ENCODE data around the gene BICDL2.

- TF ChIP-seq, protein P1, sequence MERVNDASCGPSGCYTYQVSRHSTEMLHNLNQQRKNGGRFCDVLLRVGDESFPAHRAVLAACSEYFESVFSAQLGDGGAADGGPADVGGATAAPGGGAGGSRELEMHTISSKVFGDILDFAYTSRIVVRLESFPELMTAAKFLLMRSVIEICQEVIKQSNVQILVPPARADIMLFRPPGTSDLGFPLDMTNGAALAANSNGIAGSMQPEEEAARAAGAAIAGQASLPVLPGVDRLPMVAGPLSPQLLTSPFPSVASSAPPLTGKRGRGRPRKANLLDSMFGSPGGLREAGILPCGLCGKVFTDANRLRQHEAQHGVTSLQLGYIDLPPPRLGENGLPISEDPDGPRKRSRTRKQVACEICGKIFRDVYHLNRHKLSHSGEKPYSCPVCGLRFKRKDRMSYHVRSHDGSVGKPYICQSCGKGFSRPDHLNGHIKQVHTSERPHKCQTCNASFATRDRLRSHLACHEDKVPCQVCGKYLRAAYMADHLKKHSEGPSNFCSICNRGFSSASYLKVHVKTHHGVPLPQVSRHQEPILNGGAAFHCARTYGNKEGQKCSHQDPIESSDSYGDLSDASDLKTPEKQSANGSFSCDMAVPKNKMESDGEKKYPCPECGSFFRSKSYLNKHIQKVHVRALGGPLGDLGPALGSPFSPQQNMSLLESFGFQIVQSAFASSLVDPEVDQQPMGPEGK (CRISPR knock-in tag; IDR thresholded peaks at IDR 0.05; ENCODE audit: borderline replicate concordance): no peak
- TF ChIP-seq ZFP3 (CRISPR knock-in tag; IDR thresholded peaks at IDR 0.05) (no peak), GLIS3 (CRISPR knock-in tag; IDR thresholded peaks at IDR 0.05) (no peak), ISL1 (CRISPR knock-in tag; IDR thresholded peaks at IDR 0.05) (no peak), ZFP30 (CRISPR knock-in tag; IDR thresholded peaks at IDR 0.05) (no peak), ZC3H10 (CRISPR knock-in tag; IDR thresholded peaks at IDR 0.05) (no peak), CSDC2 (CRISPR knock-in tag; IDR thresholded peaks at IDR 0.05) (no peak), TOX (CRISPR knock-in tag; IDR thresholded peaks at IDR 0.05; ENCODE audit: borderline replicate concordance) (no peak), CSRNP3 (CRISPR knock-in tag; IDR thresholded peaks at IDR 0.05) (no peak), TCF4 (CRISPR knock-in tag; IDR thresholded peaks at IDR 0.05; ENCODE audit: borderline replicate concordance) (no peak)
- TF ChIP-seq, protein P2, sequence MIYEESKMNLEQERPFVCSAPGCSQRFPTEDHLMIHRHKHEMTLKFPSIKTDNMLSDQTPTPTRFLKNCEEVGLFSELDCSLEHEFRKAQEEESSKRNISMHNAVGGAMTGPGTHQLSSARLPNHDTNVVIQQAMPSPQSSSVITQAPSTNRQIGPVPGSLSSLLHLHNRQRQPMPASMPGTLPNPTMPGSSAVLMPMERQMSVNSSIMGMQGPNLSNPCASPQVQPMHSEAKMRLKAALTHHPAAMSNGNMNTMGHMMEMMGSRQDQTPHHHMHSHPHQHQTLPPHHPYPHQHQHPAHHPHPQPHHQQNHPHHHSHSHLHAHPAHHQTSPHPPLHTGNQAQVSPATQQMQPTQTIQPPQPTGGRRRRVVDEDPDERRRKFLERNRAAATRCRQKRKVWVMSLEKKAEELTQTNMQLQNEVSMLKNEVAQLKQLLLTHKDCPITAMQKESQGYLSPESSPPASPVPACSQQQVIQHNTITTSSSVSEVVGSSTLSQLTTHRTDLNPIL (CRISPR knock-in tag; IDR thresholded peaks at IDR 0.05; ENCODE audit: low read depth): no peak
- TF ChIP-seq, protein P3, sequence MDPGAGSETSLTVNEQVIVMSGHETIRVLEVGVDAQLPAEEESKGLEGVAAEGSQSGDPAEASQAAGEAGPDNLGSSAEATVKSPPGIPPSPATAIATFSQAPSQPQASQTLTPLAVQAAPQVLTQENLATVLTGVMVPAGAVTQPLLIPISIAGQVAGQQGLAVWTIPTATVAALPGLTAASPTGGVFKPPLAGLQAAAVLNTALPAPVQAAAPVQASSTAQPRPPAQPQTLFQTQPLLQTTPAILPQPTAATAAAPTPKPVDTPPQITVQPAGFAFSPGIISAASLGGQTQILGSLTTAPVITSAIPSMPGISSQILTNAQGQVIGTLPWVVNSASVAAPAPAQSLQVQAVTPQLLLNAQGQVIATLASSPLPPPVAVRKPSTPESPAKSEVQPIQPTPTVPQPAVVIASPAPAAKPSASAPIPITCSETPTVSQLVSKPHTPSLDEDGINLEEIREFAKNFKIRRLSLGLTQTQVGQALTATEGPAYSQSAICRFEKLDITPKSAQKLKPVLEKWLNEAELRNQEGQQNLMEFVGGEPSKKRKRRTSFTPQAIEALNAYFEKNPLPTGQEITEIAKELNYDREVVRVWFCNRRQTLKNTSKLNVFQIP (CRISPR knock-in tag; IDR thresholded peaks at IDR 0.05; ENCODE audit: borderline replicate concordance, low read depth): no peak
Measured at GRCh38 chr16:2981899-2982250, 54.9 kb downstream of the BICDL2 start.

Measured in SK-N-SH treated with all-trans-retinoic acid at 6 μM for 48 hours (cell line).